HG03060 (cell line): Measurements from ENCODE around the gene SIDT2.
"Not testable (repeated sequence)": the region's sequence is repeated elsewhere in the genome, so short reads cannot be mapped to it uniquely, and the experiment has no call there.

Experiments used
- ATAC-seq: cut with Tn5 transposase; IDR thresholded peaks from one replicate; pipeline ENCODE4 v1.9.1; 2021; ENCODE audit warnings: low read depth, moderate number of reproducible peaks; ENCODE audit not compliant: unreplicated experiment

The SIDT2 gene

GRCh38 chr11:117201658-117202305, 23.2 kb downstream of the SIDT2 start:
- ATAC-seq, result no peak

- ATAC-seq, result no peak
Measured at GRCh38 chr11:117202386-117203068, 24.0 kb downstream of the SIDT2 start.

GRCh38 chr11:117203069-117203407, 24.5 kb downstream of the SIDT2 start:
- ATAC-seq, result no peak

- no peak for ATAC-seq
Measured at GRCh38 chr11:117204283-117205080, 25.9 kb downstream of the SIDT2 start.

- ATAC-seq, result no peak
Measured at GRCh38 chr11:117205211-117205818, 26.8 kb downstream of the SIDT2 start.

- not testable (repeated sequence) for ATAC-seq
Measured at GRCh38 chr11:117206111-117206510, 27.6 kb downstream of the SIDT2 start.

GRCh38 chr11:117206859-117207258, 28.3 kb downstream of the SIDT2 start:
- not testable (repeated sequence) for ATAC-seq

- not testable (repeated sequence) for ATAC-seq
Measured at GRCh38 chr11:117207481-117207880, 28.9 kb downstream of the SIDT2 start.

GRCh38 chr11:117208710-117209109, 30.2 kb downstream of the SIDT2 start:
- not testable (repeated sequence) for ATAC-seq

GRCh38 chr11:117209351-117210125, 31.0 kb downstream of the SIDT2 start:
- ATAC-seq, result not testable (repeated sequence)

GRCh38 chr11:117210620-117211019, 32.1 kb downstream of the SIDT2 start:
- no peak for ATAC-seq

- ATAC-seq, result no peak
Measured at GRCh38 chr11:117212697-117213355, 34.3 kb downstream of the SIDT2 start.

GRCh38 chr11:117214404-117215110, 36.0 kb downstream of the SIDT2 start:
- no peak for ATAC-seq

GRCh38 chr11:117217141-117218084, 38.9 kb downstream of the SIDT2 start:
- ATAC-seq, result no peak

GRCh38 chr11:117218133-117218915, 39.8 kb downstream of the SIDT2 start:
- no peak for ATAC-seq

GRCh38 chr11:117219001-117219400, 40.5 kb downstream of the SIDT2 start:
- ATAC-seq, result no peak

GRCh38 chr11:117219455-117219854, 40.9 kb downstream of the SIDT2 start:
- no peak for ATAC-seq
